ENCODE measurements around the gene MPIG6B. TPM values are rescaled to one million over a fixed set of nuclear protein-coding genes. Genes with fewer than 3 reads are reported as not detected.

The MPIG6B gene
- total RNA-seq, 3 donors from 2014 or later (not counting 1 experiment from before 2014, with no cell fraction given), result 9.4 to 19.0 (median 12.8) TPM

DNA sequence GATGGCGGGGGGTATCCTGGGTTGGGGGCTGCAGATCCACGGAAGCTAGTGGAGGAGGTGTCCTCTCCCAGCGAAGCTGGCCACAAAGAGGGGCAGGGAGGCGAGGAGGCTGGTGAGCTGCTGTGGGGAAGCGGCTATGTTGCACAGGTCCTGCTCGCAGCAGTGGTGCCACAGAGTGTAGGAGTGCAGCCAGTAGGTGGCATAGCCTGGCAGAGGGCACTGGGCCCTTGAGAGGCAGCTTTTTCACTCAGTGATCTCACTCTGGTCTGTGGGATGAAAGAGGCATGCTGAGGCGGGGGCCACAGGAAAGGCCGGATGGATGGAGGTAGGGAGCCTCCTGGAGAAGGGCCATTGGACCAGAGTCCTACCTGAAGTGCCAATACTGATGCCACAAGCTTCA is 10.9 kb upstream of the MPIG6B start:
- peak in 1 of 2 donors; percentile 47 for DNase-seq
- peak overlapping the region in 1 of 2 donors; percentile 6 for H3K27ac Mint-ChIP-seq
- no peaks in the 10 kb centered on the region for H3K9me3 Mint-ChIP-seq
- Histone ChIP-seq H3K9me3 (ENCODE audit: control insufficient read depth, insufficient read depth, low read length) (no peaks in the 10 kb centered on the region), H3K36me3 (ENCODE audit: control insufficient read depth, insufficient read depth, low read length) (no peaks in the 10 kb centered on the region), H3K4me1 (ENCODE audit: control insufficient read depth, insufficient read depth, low read length) (peaks cover 14% of the 10 kb centered on the region), H3K27ac (ENCODE audit: low read length) (no peak overlapping the region), H3K4me3 (ENCODE audit: low read length) (no peak overlapping the region), H3K27me3 (ENCODE audit: control insufficient read depth, insufficient read depth, low read length) (no peaks in the 10 kb centered on the region)
- 72% methylated on average over 8 of the region's 8 CpGs for WGBS (ENCODE audit: insufficient coverage)
- peaks cover 0 to 3% of the 10 kb centered on the region in 2 donors for H3K27me3 Mint-ChIP-seq (ENCODE audit: low read depth in 2 of 2)
- peaks cover 16 to 21% of the 10 kb centered on the region in 2 donors for H3K4me1 Mint-ChIP-seq
- no peaks in the 10 kb centered on the region for H3K36me3 Mint-ChIP-seq
- intact Hi-C loops (cut with micrococcal nuclease), result no loop called here
- H3K4me3 Mint-ChIP-seq, result no peak overlapping the region
- ATAC-seq, result peak in 2 of 3 donors; percentile 31 to 48
- TF ChIP-seq, protein P1, sequence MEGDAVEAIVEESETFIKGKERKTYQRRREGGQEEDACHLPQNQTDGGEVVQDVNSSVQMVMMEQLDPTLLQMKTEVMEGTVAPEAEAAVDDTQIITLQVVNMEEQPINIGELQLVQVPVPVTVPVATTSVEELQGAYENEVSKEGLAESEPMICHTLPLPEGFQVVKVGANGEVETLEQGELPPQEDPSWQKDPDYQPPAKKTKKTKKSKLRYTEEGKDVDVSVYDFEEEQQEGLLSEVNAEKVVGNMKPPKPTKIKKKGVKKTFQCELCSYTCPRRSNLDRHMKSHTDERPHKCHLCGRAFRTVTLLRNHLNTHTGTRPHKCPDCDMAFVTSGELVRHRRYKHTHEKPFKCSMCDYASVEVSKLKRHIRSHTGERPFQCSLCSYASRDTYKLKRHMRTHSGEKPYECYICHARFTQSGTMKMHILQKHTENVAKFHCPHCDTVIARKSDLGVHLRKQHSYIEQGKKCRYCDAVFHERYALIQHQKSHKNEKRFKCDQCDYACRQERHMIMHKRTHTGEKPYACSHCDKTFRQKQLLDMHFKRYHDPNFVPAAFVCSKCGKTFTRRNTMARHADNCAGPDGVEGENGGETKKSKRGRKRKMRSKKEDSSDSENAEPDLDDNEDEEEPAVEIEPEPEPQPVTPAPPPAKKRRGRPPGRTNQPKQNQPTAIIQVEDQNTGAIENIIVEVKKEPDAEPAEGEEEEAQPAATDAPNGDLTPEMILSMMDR (IDR thresholded peaks at IDR 0.05), result no peak

DNA sequence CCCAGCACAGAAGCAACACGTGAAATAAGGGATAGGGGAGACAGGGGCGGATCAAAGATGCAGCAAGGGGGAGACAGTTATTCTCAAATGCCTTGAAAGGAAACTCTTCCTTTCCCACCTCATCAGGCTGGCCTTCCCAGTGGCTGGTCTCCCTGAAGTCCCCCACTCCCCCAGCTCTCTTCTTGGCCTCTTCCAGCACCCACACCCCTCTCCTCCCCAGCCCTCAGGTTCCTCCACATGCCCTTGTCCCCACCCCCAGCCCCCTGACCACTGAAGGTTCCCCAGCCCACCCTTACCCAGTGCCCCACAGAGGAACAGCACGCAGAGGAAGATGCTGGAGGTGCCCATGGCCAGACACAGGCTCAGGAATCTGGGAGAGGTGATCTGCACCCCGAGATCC is 9.7 kb upstream of the MPIG6B start:
- H3K27ac Mint-ChIP-seq, result no peak overlapping the region

DNA sequence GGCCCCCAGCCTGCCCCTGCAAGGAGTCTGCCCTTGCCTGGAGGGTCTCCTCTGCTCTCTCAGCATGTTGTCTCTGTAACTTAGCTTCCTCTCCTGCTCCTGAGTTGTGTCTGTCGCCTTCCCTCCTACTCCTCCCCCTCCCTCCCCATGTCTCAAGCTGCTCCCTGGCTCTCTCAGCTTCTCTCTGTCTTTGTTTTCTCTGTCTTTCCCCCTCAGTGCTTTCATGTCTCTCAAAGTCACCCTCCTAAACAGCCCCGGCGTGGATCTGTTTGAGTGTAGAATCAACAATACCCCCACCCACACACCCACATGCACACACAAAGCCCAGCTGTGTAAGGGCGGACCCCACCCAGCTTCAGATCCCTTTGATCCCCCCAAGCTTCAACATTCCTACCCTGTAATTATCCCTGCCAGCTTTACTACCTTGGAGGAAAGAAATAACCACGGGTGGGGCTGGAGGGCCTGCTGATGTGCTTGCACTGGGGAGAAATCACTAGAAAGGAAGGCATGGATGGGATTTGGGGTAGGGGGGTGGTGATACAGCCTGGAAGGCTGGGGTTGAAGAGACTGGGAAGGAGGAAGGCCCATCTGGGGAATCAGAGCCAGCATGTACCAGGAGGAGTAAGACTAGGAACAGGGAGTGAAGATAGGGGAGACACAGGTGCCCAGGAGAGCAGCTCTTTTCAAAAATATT is 9.0 kb upstream of the MPIG6B start:
- Histone ChIP-seq H3K4me3 (ENCODE audit: low read length) (no peak overlapping the region), H3K4me1 (ENCODE audit: control insufficient read depth, insufficient read depth, low read length) (peaks cover 14% of the 10 kb centered on the region), H3K9me3 (ENCODE audit: control insufficient read depth, insufficient read depth, low read length) (no peaks in the 10 kb centered on the region), H3K27me3 (ENCODE audit: control insufficient read depth, insufficient read depth, low read length) (no peaks in the 10 kb centered on the region), H3K36me3 (ENCODE audit: control insufficient read depth, insufficient read depth, low read length) (no peaks in the 10 kb centered on the region), H3K27ac (ENCODE audit: low read length) (no peak overlapping the region)
- DNase-seq (no peak), ATAC-seq (no peak)
- WGBS (ENCODE audit: insufficient coverage), result 76% methylated on average over 5 of the region's 5 CpGs
- H3K27me3 Mint-ChIP-seq (ENCODE audit: low read depth in 2 of 2), result peaks cover 0 to 3% of the 10 kb centered on the region in 2 donors
- no peak overlapping the region for H3K4me3 Mint-ChIP-seq
- H3K27ac Mint-ChIP-seq, result peak overlapping the region in 1 of 2 donors; percentile 54
- TF ChIP-seq, protein P1 (IDR thresholded peaks at IDR 0.05), result no peak
- H3K4me1 Mint-ChIP-seq, result peaks cover 16 to 21% of the 10 kb centered on the region in 2 donors
- H3K9me3 Mint-ChIP-seq, result no peaks in the 10 kb centered on the region
- no peaks in the 10 kb centered on the region for H3K36me3 Mint-ChIP-seq
- intact Hi-C loops (cut with micrococcal nuclease), result no loop called here

More for the DNA sequence above, 9.7 kb upstream of the MPIG6B start:
- H3K36me3 ChIP-seq (ENCODE audit: control insufficient read depth, insufficient read depth, low read length), result no peaks in the 10 kb centered on the region
- intact Hi-C loops (cut with micrococcal nuclease), result no loop called here
- 87% methylated on average over 4 of the region's 4 CpGs for WGBS (ENCODE audit: insufficient coverage)
- H3K4me3 ChIP-seq (ENCODE audit: low read length), result no peak overlapping the region
- H3K36me3 Mint-ChIP-seq, result no peaks in the 10 kb centered on the region
- peaks cover 0 to 3% of the 10 kb centered on the region in 2 donors for H3K27me3 Mint-ChIP-seq (ENCODE audit: low read depth in 2 of 2)
- no peak overlapping the region for H3K27ac ChIP-seq (ENCODE audit: low read length)
- ATAC-seq, result no peak
- no peak for DNase-seq
- TF ChIP-seq, protein P1 (IDR thresholded peaks at IDR 0.05), result no peak
- H3K9me3 ChIP-seq (ENCODE audit: control insufficient read depth, insufficient read depth, low read length), result no peaks in the 10 kb centered on the region
- H3K9me3 Mint-ChIP-seq, result no peaks in the 10 kb centered on the region
- no peak overlapping the region for H3K4me3 Mint-ChIP-seq
- H3K4me1 ChIP-seq (ENCODE audit: control insufficient read depth, insufficient read depth, low read length), result peaks cover 14% of the 10 kb centered on the region
- H3K4me1 Mint-ChIP-seq, result peaks cover 16 to 21% of the 10 kb centered on the region in 2 donors
- H3K27me3 ChIP-seq (ENCODE audit: control insufficient read depth, insufficient read depth, low read length), result no peaks in the 10 kb centered on the region

Measured in natural killer cell (primary cell).